Measurements from ENCODE around the gene PLPPR3.

The PLPPR3 gene

GRCh38 chr19:807627-808422, 13.9 kb downstream of the PLPPR3 start:
- Histone ChIP-seq H3K36me3 (ENCODE audit: control insufficient read depth in 2 of 2, insufficient read depth in 1 of 2, low read length in 2 of 2) (peaks cover 25 to 95% of the 10 kb centered on the region in 2 experiments; a peak in 2 of 3 replicates), H3K27ac (ENCODE audit: extremely low read depth, low read depth, low read length) (peak overlapping the region; percentile 37; the same call in 1 of the 2 replicates), H3K4me1 (ENCODE audit: control insufficient read depth, insufficient read depth, low read length) (no peaks in the 10 kb centered on the region), H3K9me3 (ENCODE audit: control insufficient read depth, insufficient read depth, low read depth, low read length) (no peaks in the 10 kb centered on the region), H3K4me3 (ENCODE audit: low read depth, low read length) (no peak overlapping the region)
- CTCF ChIA-PET, result interaction anchor here (2.2 kb wide), 1 partner anchor 9 kb away, joined by 5 read pairs; no protein-coding TSS in a partner anchor
- TF ChIP-seq HIC1 (tag by site-specific recombination; IDR thresholded peaks at IDR 0.05), result peak; percentile 32; the same call in 1 of the 2 replicates
- no peak for TF ChIP-seq ZNF529 (tag by site-specific recombination; IDR thresholded peaks at IDR 0.05; ENCODE audit: insufficient replicate concordance)
- POLR2A ChIA-PET, result interaction anchor here (0.6 kb wide), 1 partner anchor 11 kb away, joined by 3 read pairs; no protein-coding TSS in a partner anchor

GRCh38 chr19:806815-807421, 14.8 kb downstream of the PLPPR3 start:
- Histone ChIP-seq H3K27ac (ENCODE audit: extremely low read depth, low read depth, low read length) (no peak overlapping the region), H3K9me3 (ENCODE audit: control insufficient read depth, insufficient read depth, low read depth, low read length) (no peaks in the 10 kb centered on the region), H3K4me1 (ENCODE audit: control insufficient read depth, insufficient read depth, low read length) (peaks cover 9% of the 10 kb centered on the region; the same call in 1 of the 2 replicates), H3K36me3 (ENCODE audit: control insufficient read depth in 2 of 2, insufficient read depth in 1 of 2, low read length in 2 of 2) (peaks cover 25 to 98% of the 10 kb centered on the region in 2 experiments; a peak in 2 of 3 replicates), H3K4me3 (ENCODE audit: low read depth, low read length) (no peak overlapping the region)
- CTCF ChIA-PET, result interaction anchor here (0.6 kb wide), 1 partner anchor 36 kb away, joined by 3 read pairs; no protein-coding TSS in a partner anchor
- no peak for TF ChIP-seq ZNF76 (tag by site-specific recombination; IDR thresholded peaks at IDR 0.05; ENCODE audit: borderline replicate concordance, low read depth)
- TF ChIP-seq GLI2 (tag by site-specific recombination; IDR thresholded peaks at IDR 0.05; ENCODE audit: borderline replicate concordance, low read depth), result no peak
- TF ChIP-seq GFI1B (tag by site-specific recombination; IDR thresholded peaks at IDR 0.05), result no peak
- no peak for TF ChIP-seq ZFP41 (tag by site-specific recombination; IDR thresholded peaks at IDR 0.05; ENCODE audit: borderline replicate concordance)
- TF ChIP-seq ATF2 (tag by site-specific recombination; IDR thresholded peaks at IDR 0.05; ENCODE audit: low read depth), result no peak
- TF ChIP-seq ZSCAN23 (tag by site-specific recombination; IDR thresholded peaks at IDR 0.05), result no peak
- TF ChIP-seq HIC1 (tag by site-specific recombination; IDR thresholded peaks at IDR 0.05), result 0 out of 2 replicates have a peak, but pooled peaks have one; percentile 27
- no peak for TF ChIP-seq ZNF398 (tag by site-specific recombination; IDR thresholded peaks at IDR 0.05)
- TF ChIP-seq ZNF664 (tag by site-specific recombination; IDR thresholded peaks at IDR 0.05), result no peak
- no peak for TF ChIP-seq REST (tag by site-specific recombination; IDR thresholded peaks at IDR 0.05)
- no peak for TF ChIP-seq ZNF571 (tag by site-specific recombination; IDR thresholded peaks at IDR 0.05)
- TF ChIP-seq OVOL3 (tag by site-specific recombination; IDR thresholded peaks at IDR 0.05), result no peak
- TF ChIP-seq PATZ1 (tag by site-specific recombination; IDR thresholded peaks at IDR 0.05), result 0 out of 2 replicates have a peak, but pooled peaks have one; percentile 14
- no peak for TF ChIP-seq ZNF26 (tag by site-specific recombination; IDR thresholded peaks at IDR 0.05)
- POLR2A ChIA-PET, result no interaction called here

All from HEK293 (cell line).